Thyroid gland (tissue), 4 donors: Measurements from ENCODE around the gene MAD1L1.

ENCODE experiments used
- CTCF ChIP-seq, 6 experiments: fragments of 200-600 bp in 3 of 6; fragments of 450-650 bp in 3 of 6; sonication (generic) in 3 of 6; IDR thresholded peaks; one replicate each; pipeline ENCODE4 v1.5.1; 2016 to 2019; ENCODE audit warnings: antibody characterized with exemption in 6 of 6, mild to moderate bottlenecking in 2 of 6, inconsistent platforms in 1 of 6, moderate library complexity in 1 of 6
- POLR2A ChIP-seq, 2 donors: fragments of 450-650 bp; IDR thresholded peaks; one replicate each; pipeline ENCODE4 v1.6.1; 2017; ENCODE audit warnings: antibody characterized with exemption in 2 of 2, mild to moderate bottlenecking in 2 of 2, moderate library complexity in 1 of 2

- TF ChIP-seq CTCF (IDR thresholded peaks at IDR 0.05) = no peak
- TF ChIP-seq POLR2A (IDR thresholded peaks at IDR 0.05) = no peak
Observed at GRCh38 chr7:2171855-2172254, 60.9 kb downstream of the MAD1L1 start.
